Activated T-helper 2 cell treated with anti-CD3 and anti-CD28 coated beads, Interferon-gamma antibody, Interleukin-2, Interleukin-4, amounts not matched to agents 10 μg/mL and 5 μg/mL and 100 μg/mL, durations not matched to agents 14 hours and 24 hours and 36 hours (primary cell): ENCODE data around the gene SENP3. TPM values are rescaled to one million over a fixed set of nuclear protein-coding genes. Genes with fewer than 3 reads are reported as not detected.

Experiments
- DNase-seq: peaks from one replicate; pipeline ENCODE4 v3.0.0; 2021; ENCODE audit warnings: low spot score
- H3K27ac Mint-ChIP-seq: one replicate; pipeline ENCODE4 v1.8.0; 2021; ENCODE audit warnings: mixed read lengths
- H3K27me3 Mint-ChIP-seq: one replicate; pipeline ENCODE4 v1.8.0; 2021; ENCODE audit warnings: low read depth, mixed read lengths
- H3K36me3 Mint-ChIP-seq: one replicate; pipeline ENCODE4 v1.8.0; 2021; ENCODE audit warnings: low read depth, mixed read lengths
- H3K4me1 Mint-ChIP-seq: one replicate; pipeline ENCODE4 v1.8.0; 2021; ENCODE audit warnings: low read depth, mixed read lengths
- H3K4me3 Mint-ChIP-seq: one replicate; pipeline ENCODE4 v1.8.0; 2021; ENCODE audit warnings: low read depth, mild to moderate bottlenecking, moderate library complexity, mixed read lengths
- H3K9me3 Mint-ChIP-seq: one replicate; pipeline ENCODE4 v1.8.0; 2021; ENCODE audit warnings: mixed read lengths
- intact Hi-C: fragments of 100-400 bp; cut with micrococcal nuclease; formaldehyde crosslinking; loops from one replicate; pipeline ENCODE4 v1.15.1; 2023
- total RNA-seq: library from RNA; stranded (reverse); gene quantifications from 2 replicates; pipeline ENCODE4 v1.2.3, GENCODE V29; 2022

The SENP3 gene
- total RNA-seq, 1 donor from 2014 or later, result 69.6 TPM

DNA sequence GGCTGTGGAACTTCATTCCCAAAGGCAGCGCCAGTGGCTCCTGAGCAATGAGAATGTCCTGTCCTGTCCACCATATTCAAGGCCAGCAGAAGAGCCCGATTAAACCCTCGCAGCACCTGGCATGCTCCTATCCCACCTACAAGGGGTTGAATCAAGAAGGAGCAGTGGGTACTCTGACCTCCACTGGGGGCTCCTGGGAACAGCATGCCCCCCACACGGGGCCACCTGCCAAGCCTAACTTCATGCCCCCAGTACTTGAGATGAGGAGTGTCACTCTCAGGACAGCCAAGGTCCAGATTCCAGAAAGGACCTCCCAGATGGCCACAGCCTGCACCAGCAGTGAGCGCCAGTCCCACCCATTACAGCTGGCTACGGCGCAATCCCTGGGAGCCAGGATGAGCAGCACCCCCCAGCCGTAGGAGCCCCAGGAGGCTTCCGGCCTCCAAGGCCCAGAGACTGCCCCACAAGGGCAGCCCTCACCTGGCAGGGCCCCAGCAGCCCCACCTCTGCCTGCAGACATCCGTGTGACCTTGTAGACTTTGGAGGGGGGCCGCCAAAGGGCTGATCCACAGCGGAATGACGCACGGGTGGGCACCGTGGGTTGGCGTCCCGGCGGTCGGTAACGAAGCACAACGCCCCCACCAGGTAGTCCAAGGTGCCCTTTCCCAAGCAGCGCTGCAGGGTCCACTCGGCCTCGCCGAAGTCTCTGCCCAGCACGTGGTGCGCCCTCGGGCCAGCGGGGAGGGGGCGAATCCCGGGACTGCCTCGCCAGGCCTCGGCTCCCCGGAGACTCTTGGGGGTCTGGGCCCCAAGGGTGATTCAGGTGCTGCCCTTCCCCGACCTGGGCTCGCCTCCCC is 20.9 kb downstream of the SENP3 start:
- H3K4me3 Mint-ChIP-seq, result peak overlapping the region; percentile 95
- H3K9me3 Mint-ChIP-seq, result no peaks in the 10 kb centered on the region
- H3K4me1 Mint-ChIP-seq, result peaks cover 51% of the 10 kb centered on the region
- no peak for DNase-seq
- H3K27ac Mint-ChIP-seq, result peak overlapping the region; percentile 79
- H3K36me3 Mint-ChIP-seq, result peaks cover 77% of the 10 kb centered on the region
- intact Hi-C loops, result loop anchor here (1.0 to 2.0 kb wide), 2 partner anchors 10 to 32 kb away; partner anchors contain the start of gene FXR2
- H3K27me3 Mint-ChIP-seq, result no peaks in the 10 kb centered on the region

DNA sequence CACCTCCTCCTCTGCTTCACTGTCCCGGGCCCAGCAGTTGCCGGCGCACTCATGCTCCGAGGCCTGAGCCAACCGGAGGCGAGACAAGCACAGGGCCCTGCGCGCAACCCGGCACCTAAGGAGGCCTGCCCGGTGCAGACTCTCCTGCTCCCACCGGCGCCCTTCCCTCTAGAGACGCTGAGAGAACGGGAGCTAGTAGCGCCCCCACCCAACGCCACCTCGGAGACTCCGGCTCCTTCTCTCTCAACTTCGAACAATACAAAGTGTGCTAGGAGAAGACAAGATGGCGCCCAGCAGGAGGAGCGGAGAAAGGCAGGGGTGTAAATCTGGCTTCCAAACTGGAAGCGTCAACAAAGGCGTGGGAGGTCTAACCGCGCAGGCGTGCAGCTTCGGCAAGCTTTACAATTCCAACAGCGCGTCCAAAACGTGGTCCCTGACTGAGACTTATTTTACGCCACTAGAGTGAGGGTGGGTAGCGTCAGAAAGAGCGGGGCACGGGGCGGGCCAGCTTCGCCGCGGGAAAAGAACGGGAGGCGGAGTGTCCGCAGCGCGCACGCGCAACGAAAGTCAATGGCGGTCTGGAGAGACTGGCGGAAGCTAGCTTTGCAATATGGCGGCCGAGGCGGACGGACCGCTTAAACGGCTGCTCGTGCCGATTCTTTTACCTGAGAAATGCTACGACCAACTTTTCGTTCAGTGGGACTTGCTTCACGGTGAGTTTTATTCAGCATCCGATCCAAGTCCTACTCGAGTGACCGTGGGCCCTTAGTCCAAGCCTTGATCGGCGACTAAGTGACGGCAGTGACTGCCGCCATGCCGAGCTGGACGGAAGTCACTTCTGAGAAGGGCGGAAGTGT is 21.8 kb downstream of the SENP3 start, which contains the start of gene MPDU1:
MPDU1 (plus strand) TSS at position 600 of the 857 bp plus-strand sequence; CDS start at position 611, 11 bp downstream.
- H3K27me3 Mint-ChIP-seq, result no peaks in the 10 kb centered on the region
- H3K4me3 Mint-ChIP-seq, result peak within 1 kb of the TSS; percentile 95
- intact Hi-C loops, result loop anchor here (1.0 to 2.0 kb wide), 3 partner anchors 11 to 31 kb away; partner anchors contain the start of genes FXR2 and SENP3
- peak within 1 kb of the TSS; percentile 100 for H3K27ac Mint-ChIP-seq
- peaks cover 43% of the 10 kb centered on the region for H3K4me1 Mint-ChIP-seq
- H3K9me3 Mint-ChIP-seq, result no peaks in the 10 kb centered on the region
- DNase-seq, result peak; percentile 97
- H3K36me3 Mint-ChIP-seq, result peaks cover 76% of the 10 kb centered on the region

DNA sequence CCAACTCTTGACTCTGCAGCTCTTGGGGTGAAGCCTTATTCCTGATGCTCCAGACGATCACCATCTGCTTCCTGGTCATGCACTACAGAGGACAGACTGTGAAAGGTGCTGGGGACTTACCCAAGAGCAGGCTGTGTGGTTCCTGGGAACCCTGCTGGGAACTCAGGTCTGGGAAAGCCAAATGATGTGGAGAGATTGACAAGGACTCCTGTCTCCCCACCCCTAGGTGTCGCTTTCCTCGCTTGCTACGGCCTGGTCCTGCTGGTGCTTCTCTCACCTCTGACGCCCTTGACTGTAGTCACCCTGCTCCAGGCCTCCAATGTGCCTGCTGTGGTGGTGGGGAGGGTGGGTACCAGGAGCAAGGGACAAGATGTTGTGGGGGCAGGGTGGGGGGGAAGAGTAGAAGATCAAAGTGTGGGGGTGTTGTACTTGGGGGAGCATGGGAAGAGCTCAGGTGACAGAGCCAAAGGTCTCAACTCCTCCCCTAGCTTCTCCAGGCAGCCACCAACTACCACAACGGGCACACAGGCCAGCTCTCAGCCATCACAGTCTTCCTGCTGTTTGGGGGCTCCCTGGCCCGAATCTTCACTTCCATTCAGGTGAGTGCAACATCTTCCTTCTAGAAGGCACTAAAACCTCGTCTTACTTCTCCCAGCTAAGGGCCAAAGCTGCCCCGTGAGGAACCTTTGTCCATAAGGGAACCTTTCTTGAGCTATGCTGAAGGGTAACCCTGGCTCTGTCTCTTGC is 25.1 kb downstream of the SENP3 start:
- Mint-ChIP-seq H3K4me1 (peaks cover 16% of the 10 kb centered on the region), H3K4me3 (no peak overlapping the region), H3K27ac (no peak overlapping the region), H3K27me3 (no peaks in the 10 kb centered on the region), H3K36me3 (peaks cover 67% of the 10 kb centered on the region), H3K9me3 (no peaks in the 10 kb centered on the region)
- DNase-seq, result no peak
- intact Hi-C loops, result no loop called here

DNA sequence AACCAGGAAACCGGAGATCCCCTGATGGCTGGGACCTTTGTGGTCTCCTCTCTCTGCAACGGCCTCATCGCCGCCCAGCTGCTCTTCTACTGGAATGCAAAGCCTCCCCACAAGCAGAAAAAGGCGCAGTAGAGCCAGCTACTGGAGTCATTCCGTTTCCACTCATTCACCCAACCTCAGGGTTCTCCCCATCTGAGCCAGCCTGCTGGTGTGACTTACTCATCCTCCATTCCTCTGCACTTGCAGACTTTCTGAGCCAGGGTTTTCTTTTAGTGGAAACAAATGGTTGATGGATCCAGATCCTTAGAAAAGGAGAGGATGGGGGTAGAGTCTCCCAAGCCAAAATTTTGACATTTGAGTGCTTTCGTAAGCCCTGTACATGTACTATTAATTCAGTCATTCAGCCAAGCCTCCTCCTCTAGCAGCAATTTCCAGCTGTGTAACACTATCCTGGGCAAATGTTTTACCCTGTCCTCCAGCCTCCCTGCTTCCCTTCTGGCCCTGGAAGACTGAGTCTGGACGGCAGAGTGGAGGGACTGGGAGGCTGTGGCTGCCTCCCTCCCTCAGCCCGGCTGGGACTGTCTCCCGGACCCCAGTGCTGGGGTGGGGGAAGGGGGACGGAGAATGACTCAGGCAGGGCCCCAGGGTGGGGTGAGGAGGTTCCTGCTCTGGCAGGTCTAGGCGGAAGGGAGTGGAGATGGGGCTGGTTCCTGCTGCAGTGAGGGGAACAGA is 25.9 kb downstream of the SENP3 start:
- Mint-ChIP-seq H3K27ac (no peak overlapping the region), H3K4me3 (no peak overlapping the region), H3K4me1 (peaks cover 12% of the 10 kb centered on the region), H3K27me3 (no peaks in the 10 kb centered on the region), H3K9me3 (no peaks in the 10 kb centered on the region), H3K36me3 (peaks cover 67% of the 10 kb centered on the region)
- intact Hi-C loops, result no loop called here
- no peak for DNase-seq

DNA sequence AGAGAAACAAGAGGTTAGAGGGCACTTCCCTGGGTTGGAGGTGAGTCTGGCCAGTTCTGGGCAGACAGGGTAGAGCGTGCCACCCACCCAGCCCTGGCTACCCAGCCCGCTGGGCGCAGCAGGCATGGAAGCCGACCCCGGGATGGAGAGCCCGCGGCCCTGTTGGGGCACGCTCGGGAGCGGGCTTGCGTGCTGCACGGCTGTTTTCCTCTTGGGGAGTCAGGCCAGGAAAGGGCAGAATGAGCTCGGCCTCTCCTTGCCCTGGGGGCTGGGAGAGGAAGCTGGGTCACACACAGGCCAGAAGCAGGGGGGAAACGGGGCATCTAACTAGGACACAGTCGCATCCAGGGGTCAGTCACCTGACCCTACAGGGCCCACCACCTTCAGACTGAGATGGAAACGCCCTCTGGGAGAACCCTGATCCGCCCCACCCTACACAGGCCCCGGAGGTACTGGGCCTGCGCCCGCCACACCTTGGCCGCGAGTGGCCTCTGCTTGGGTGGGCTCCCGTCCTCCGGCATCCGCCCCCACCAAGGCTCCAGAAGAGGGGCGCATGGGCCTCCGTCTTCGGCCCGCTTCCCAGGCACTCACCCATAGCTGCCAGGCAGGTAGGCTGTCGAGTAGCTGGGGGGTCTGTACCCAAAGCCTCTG is 27.0 kb downstream of the SENP3 start:
- Mint-ChIP-seq H3K9me3 (no peaks in the 10 kb centered on the region), H3K36me3 (peaks cover 71% of the 10 kb centered on the region), H3K27ac (no peak overlapping the region), H3K4me1 (peaks cover 8% of the 10 kb centered on the region), H3K27me3 (no peaks in the 10 kb centered on the region), H3K4me3 (no peak overlapping the region)
- intact Hi-C loops, result no loop called here
- no peak for DNase-seq

DNA sequence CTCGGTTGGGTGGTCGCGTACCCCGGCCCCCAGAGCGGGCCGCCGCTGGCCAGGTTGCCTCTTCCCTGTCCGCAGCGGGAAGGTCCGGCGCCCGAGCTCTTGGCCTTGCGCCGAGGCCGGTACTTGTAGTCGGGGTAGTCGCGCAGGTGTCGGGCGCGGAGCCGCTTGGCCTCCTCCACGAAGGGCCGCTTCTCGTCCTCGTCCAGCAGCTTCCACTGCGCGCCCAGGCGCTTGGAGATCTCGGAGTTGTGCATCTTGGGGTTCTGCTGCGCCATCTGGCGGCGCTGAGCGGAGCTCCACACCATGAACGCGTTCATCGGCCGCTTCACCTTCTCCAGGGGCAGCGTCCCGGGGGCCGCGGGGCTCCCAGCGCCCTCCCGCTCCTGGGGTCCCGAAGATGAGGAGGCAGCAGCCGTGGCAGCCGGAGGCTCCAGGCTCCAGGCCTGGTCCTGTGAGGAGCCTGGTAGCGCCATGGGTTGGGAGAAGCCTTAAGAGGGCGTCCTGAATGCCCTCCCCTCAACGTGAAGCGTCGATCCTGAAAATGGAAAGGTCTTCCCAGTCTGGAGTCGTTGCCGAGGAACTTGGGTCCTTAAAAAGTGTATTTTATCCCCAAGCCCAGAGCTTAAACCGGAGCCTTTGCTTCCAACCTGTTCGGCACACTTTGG is 27.6 kb downstream of the SENP3 start:
- Mint-ChIP-seq H3K27me3 (no peaks in the 10 kb centered on the region), H3K4me3 (no peak overlapping the region), H3K4me1 (peaks cover 8% of the 10 kb centered on the region), H3K9me3 (no peaks in the 10 kb centered on the region), H3K27ac (no peak overlapping the region), H3K36me3 (peaks cover 76% of the 10 kb centered on the region)
- DNase-seq, result peak; percentile 52
- intact Hi-C loops, result no loop called here

DNA sequence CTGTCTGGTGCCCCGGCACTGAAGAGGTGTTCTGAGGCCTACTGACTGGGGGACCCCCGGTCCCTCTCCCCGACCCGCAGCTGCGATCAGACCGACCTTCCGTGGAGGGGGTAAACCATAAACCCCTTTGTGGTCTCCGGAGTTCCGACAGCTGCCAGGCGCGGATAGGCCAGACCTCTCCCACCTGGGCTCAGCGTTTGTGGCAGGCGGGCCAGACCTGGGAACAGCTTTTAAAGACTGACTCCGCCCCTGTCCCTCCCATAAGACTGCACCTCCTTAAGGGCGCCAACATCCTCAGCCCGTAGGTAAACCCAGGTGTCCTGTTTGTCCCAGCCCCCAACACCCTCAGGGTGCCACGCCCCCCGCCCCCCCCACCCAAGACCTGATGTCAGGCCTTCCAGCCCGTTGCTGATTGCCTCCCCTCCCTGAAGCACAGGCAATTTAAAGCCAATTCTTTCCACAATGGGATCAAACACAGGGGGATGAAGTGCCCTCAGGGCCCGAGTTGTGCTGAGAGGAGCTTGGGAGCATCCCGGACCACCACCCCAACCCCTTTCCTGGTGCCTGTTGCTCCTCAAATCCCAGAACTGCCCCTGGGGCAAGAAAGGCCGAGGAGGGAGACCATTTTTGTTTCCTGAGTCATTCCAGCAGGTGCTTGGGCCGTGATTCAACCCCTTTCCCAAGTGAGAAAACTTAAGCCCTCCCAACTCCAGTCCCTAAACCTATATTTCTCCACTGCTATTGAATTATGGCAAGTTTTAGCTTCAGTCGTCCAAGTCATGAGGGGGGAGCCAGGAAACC is 28.4 kb downstream of the SENP3 start, which contains the start of gene SOX15:
SOX15 (minus strand) TSS at position 204 of the 801 bp plus-strand sequence. CDS start 418 bp downstream, outside the sequence.
- Mint-ChIP-seq H3K9me3 (no peaks in the 10 kb centered on the region), H3K27me3 (no peaks in the 10 kb centered on the region)
- intact Hi-C loops, result no loop called here

DNA sequence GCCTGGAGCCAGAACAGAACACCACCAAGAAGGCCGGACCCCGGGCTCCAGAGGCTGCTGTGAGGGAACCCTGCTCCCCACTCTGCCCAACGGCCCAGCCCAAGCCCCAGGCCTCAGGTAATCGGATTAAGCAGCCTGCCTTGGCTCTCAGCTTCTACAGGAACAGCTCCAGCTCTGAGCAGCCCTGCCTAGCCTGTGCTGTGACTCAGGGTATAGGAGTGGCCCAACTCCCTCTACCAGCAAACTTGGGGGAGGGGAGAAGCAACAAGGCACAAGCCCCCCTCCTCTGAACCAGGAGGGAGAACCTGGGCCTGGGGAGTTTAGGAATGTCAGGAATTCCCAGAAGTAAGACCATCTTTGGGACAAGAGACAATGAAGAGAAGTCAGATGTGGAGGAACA is 29.0 kb downstream of the SENP3 start:
- Mint-ChIP-seq H3K9me3 (no peaks in the 10 kb centered on the region), H3K4me3 (no peak overlapping the region), H3K27ac (peak overlapping the region; percentile 43), H3K27me3 (no peaks in the 10 kb centered on the region), H3K4me1 (peaks cover 2% of the 10 kb centered on the region), H3K36me3 (peaks cover 79% of the 10 kb centered on the region)
- intact Hi-C loops, result no loop called here
- DNase-seq, result no peak

More for the DNA sequence above, 28.4 kb downstream of the SENP3 start, which contains the start of gene SOX15:
- Mint-ChIP-seq H3K4me3 (no peak within 1 kb of the TSS), H3K4me1 (peaks cover 5% of the 10 kb centered on the region), H3K27ac (peak within 1 kb of the TSS; percentile 43), H3K36me3 (peaks cover 75% of the 10 kb centered on the region)
- DNase-seq, result no peak

DNA sequence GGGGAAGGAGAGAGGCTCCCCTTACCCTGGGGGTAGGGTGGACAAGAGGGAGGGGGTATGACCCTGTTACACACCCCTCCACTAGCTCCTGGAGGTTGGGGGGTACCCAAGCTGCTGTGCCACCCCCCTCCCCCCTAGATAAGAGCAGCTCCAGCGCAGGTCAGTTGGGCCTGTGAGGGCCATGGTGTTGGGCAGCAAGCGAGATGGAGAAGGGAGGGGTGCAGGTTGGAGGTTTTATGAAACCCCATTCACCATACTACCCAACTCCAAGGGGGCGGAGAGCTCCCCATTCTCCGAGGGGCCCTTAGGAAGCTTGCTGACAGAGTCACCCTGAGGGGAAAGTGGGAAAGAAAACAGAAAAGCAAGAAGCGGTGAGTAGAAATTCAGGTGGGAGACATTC is 29.9 kb downstream of the SENP3 start:
- Mint-ChIP-seq H3K27me3 (no peaks in the 10 kb centered on the region), H3K9me3 (no peaks in the 10 kb centered on the region), H3K4me1 (no peaks in the 10 kb centered on the region), H3K27ac (no peak overlapping the region), H3K36me3 (peaks cover 77% of the 10 kb centered on the region), H3K4me3 (no peak overlapping the region)
- intact Hi-C loops, result no loop called here
- DNase-seq, result no peak

DNA sequence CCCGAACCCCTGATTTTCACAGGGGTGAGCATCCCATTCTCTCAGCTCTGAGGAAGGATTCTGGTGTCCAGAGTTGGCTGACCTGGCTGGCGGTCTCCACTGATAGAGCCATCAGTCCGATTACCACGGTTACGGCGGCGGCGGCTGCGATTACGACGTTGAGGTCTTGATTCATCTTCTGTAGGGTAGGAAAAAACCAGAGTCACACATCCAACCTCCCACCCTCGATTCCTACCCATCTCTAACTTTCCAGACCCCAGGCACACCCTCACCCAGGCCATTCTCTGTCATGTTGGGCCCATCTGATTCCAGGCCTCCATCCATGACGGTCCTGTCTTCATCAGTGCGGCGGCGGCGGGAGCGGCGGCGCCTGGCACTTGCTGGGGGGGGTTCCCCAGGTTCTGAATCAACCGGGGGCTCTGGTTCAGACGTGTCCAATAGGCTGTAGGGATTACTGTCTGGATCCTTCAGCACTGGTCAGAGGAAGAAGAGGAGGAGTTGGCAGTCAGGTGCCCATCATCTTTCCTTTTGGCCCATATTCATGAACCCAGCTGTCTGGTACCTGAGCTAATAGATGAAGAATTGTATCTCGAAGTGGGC is 30.8 kb downstream of the SENP3 start:
- H3K9me3 Mint-ChIP-seq, result no peaks in the 10 kb centered on the region

More for the DNA sequence above, 30.8 kb downstream of the SENP3 start:
- Mint-ChIP-seq H3K4me1 (no peaks in the 10 kb centered on the region), H3K4me3 (no peak overlapping the region), H3K27ac (no peak overlapping the region), H3K27me3 (no peaks in the 10 kb centered on the region), H3K36me3 (peaks cover 73% of the 10 kb centered on the region)
- intact Hi-C loops, result no loop called here
- no peak for DNase-seq
